HFF-Myc (cell line): ENCODE results near the gene INTS6.

Experiments used
- DNase-seq: peaks from one replicate; pipeline ENCODE4 v3.0.0-alpha.2; 2011; ENCODE audit warnings: low read depth; ENCODE audit errors: extremely low read depth
- H3K4me3 ChIP-seq: replicated peaks from 2 replicates; pipeline ENCODE4 v1.5.1; 2011; ENCODE audit warnings: low read depth, mild to moderate bottlenecking, control low read depth, low read length
- TF ChIP-seq, protein P1 (sequence below): IDR thresholded peaks from 2 replicates; pipeline ENCODE4 v1.5.1; 2012; ENCODE audit warnings: mild to moderate bottlenecking, low read depth, low read length, control low read depth; ENCODE audit errors: missing control alignments

The INTS6 gene

DNA sequence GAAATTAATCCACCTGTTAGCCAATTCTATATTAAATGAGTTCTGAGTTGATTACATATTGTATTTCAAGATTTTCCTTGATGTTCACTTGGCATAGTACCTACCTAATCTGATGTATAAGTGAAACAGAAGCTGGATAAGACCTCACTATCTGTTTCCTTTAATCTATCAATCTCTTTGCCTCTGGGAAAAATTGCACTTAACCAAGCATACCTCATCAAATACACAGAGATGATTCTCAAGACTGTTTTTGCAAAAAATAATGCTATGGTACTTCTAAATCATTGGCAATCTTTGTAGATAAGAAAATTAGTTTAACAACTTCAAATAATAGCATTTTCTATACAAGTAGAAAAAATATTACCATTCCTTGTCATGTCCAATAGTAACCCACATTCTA lies 58.1 kb downstream of the INTS6 start:
- no peak overlapping the region for H3K4me3 ChIP-seq
- DNase-seq, result no peak
- TF ChIP-seq, protein P1, sequence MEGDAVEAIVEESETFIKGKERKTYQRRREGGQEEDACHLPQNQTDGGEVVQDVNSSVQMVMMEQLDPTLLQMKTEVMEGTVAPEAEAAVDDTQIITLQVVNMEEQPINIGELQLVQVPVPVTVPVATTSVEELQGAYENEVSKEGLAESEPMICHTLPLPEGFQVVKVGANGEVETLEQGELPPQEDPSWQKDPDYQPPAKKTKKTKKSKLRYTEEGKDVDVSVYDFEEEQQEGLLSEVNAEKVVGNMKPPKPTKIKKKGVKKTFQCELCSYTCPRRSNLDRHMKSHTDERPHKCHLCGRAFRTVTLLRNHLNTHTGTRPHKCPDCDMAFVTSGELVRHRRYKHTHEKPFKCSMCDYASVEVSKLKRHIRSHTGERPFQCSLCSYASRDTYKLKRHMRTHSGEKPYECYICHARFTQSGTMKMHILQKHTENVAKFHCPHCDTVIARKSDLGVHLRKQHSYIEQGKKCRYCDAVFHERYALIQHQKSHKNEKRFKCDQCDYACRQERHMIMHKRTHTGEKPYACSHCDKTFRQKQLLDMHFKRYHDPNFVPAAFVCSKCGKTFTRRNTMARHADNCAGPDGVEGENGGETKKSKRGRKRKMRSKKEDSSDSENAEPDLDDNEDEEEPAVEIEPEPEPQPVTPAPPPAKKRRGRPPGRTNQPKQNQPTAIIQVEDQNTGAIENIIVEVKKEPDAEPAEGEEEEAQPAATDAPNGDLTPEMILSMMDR, result no peak

DNA sequence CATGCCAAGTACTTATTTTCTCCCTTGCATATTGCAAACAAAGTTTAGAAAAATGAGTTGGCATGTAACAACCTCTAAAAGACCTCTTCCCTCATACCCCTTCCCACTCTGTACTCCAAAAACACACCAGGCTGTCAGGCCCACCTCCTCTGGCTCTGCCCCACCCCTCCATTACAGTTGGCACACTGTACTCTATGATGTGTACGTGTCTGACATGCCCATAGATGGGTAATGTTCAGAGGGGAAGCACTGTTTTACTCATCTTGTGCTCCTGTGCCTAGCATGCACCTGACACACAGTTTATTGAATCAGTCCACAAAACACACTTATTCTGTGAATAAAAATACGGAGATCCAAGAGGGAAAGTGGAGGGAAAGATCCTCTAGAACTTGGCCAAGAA lies 67.7 kb downstream of the INTS6 start:
- no peak overlapping the region for H3K4me3 ChIP-seq
- DNase-seq, result no peak
- TF ChIP-seq, protein P1, result no peak

DNA sequence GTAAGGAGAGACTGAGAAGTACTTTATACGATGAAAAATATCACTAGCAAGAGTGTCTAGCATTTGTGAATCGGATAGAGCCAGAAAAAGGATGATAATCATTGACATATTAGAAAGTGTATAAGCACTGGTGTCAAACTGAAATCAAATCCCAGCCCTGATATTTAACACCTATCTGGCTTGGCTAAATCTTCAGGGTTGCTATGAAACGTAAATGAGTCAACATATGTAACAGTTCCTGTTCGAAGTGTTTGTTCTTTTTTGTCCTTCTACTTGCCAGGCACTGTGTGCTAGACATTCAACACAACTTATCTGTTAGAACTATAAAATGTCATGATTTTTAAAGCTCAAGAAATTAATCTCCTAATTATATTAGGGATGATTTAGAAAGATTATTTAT lies 72.6 kb downstream of the INTS6 start:
- TF ChIP-seq, protein P1, result no peak
- DNase-seq, result no peak
- H3K4me3 ChIP-seq, result no peak overlapping the region

DNA sequence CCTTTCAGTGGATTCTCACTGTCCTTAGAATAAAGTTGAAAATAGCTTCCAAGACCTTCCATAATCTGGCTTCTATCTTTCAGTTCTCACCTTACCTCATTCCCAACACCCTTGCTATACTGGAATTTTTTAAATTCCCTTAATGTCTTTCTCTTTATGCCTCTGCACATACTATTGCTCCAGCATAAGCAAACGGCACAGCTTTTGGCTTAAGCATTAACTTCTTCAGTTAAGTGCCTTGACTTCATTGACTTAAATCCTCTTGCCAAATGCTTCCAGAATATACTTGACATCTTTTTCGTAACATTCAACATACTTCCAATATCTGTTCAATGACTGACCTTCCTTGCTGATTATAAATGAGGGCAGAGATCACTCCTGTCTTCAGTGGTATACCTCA lies 79.4 kb downstream of the INTS6 start:
- DNase-seq, result no peak
- H3K4me3 ChIP-seq, result no peak overlapping the region
- TF ChIP-seq, protein P1, result no peak

DNA sequence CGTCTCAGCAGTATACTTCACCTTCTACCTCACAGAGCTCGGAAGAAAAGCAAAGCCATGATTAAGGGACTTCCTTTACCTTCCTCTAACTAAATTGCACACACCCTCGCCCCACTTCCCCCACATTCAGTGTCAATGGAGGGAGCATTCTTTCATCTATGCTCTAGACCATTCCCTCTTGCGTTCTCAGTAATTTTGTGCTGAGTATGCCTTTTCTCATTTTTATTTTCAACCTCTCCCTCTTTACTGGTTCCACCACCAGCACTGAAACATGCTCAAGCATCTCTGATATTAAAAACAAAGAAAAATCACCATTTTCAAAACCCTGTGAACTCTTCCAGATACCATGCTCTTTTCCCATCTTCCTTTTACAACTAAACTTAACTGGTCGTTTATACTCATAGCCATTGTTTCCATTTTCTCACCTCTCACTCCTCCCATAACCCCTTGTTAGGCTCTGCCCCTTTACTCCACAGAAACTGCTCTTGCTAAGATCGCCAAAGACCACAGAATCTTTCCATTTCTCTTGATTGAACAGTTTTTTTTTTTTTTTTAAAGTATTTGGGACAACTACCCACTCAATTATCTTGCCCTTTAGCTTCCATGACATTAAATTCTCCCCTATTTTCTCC lies 81.0 kb downstream of the INTS6 start:
- TF ChIP-seq, protein P1, result no peak
- no peak for DNase-seq
- no peak overlapping the region for H3K4me3 ChIP-seq

DNA sequence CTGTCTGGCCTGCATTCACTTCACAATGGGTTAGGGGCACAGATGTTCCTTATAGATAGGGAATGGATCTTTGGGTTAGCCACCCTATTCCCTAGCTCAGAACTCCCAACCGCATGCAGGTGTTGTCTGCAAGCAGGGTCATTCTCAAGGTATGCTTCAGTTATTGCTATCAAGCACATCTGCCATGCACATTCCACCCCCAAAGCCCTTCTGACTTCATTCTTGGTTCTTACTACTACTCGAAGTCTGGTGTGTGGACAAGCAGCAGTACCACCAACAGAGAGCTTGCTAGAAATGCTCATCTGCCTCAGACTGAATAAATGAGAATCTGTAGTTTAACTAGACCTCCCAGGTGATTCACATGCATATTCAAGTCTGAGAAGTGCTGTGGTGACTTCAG lies 82.0 kb downstream of the INTS6 start:
- no peak for DNase-seq
- TF ChIP-seq, protein P1, result no peak
- no peak overlapping the region for H3K4me3 ChIP-seq

DNA sequence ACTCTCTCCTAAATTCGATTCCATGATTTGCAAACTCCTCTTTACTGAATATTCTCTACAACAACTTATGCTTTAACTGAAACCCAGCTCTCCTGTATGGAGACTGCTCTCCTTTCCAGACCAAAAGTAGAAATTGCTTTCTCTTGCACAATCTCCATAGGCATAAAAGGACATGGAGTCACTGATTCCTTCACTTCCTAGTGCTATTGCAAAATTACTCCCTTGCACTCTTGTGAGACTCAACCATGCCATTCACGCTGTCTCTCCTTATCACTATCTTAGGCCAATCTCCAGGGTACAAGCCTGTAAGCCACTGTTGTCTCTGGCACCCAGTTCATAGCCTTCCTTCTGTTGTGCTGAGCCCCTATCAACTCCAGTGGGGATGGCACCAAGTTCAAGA lies 82.7 kb downstream of the INTS6 start:
- TF ChIP-seq, protein P1, result no peak
- no peak for DNase-seq
- no peak overlapping the region for H3K4me3 ChIP-seq
